Esophagus (tissue), 2 donors: ENCODE data around the gene DHODH. TPM values are rescaled to one million over a fixed set of nuclear protein-coding genes. Genes with fewer than 3 reads are reported as not detected.

Experiments used
- H3K27ac ChIP-seq, 2 donors: one replicate each; pipeline ENCODE4 v1.5.1; 2013; ENCODE audit warnings: low read depth in 2 of 2, mild to moderate bottlenecking in 2 of 2, inconsistent platforms in 1 of 2, low read length in 1 of 2, moderate library complexity in 1 of 2
- H3K27me3 ChIP-seq, 2 donors: one replicate each; pipeline ENCODE4 v1.6.1; 2013; ENCODE audit warnings: low read length in 2 of 2, control low read depth in 1 of 2, mild to moderate bottlenecking in 1 of 2; ENCODE audit not compliant: insufficient read depth in 2 of 2, control insufficient read depth in 1 of 2
- H3K36me3 ChIP-seq, 2 donors: one replicate each; pipeline ENCODE4 v1.6.1; 2013; ENCODE audit warnings: low read length in 1 of 2; ENCODE audit not compliant: control insufficient read depth in 2 of 2, insufficient read depth in 2 of 2
- H3K4me1 ChIP-seq, 2 donors: one replicate each; pipeline ENCODE4 v1.6.1; 2013; ENCODE audit warnings: low read length in 1 of 2; ENCODE audit not compliant: control insufficient read depth in 2 of 2, insufficient read depth in 2 of 2
- H3K4me3 ChIP-seq, 2 donors: one replicate each; pipeline ENCODE4 v1.5.1; 2013; ENCODE audit warnings: low read length in 2 of 2, mild to moderate bottlenecking in 2 of 2, low read depth in 1 of 2, moderate library complexity in 1 of 2
- H3K9me3 ChIP-seq, 2 donors: one replicate each; pipeline ENCODE4 v1.6.1; 2013; ENCODE audit warnings: mild to moderate bottlenecking in 2 of 2, low read depth in 1 of 2, low read length in 1 of 2, moderate library complexity in 1 of 2; ENCODE audit not compliant: control insufficient read depth in 2 of 2, insufficient read depth in 1 of 2
- WGBS, 2 donors: extraction: QIAGEN DNeasy Blood & Tissue Kit; methylation state at CpG; one replicate each; pipeline ENCODE4 v1.1.7; 2013; 5-methylcytosine and 5-hydroxymethylcytosine counted together
- polyA plus RNA-seq, 2 donors: library from polyadenylated mRNA; stranded (reverse); fragments of 200-250 nt; gene quantifications; one replicate each; pipeline ENCODE4 v1.2.3, GENCODE V29; 2013
- donor health status: healthy with polysubstance abuse.
- donor health status: Bipolar disorder and iron deficiency.

Gene DHODH
- 1 to 10 TPM; 3.1 to 5.6 TPM for polyA plus RNA-seq

DNA sequence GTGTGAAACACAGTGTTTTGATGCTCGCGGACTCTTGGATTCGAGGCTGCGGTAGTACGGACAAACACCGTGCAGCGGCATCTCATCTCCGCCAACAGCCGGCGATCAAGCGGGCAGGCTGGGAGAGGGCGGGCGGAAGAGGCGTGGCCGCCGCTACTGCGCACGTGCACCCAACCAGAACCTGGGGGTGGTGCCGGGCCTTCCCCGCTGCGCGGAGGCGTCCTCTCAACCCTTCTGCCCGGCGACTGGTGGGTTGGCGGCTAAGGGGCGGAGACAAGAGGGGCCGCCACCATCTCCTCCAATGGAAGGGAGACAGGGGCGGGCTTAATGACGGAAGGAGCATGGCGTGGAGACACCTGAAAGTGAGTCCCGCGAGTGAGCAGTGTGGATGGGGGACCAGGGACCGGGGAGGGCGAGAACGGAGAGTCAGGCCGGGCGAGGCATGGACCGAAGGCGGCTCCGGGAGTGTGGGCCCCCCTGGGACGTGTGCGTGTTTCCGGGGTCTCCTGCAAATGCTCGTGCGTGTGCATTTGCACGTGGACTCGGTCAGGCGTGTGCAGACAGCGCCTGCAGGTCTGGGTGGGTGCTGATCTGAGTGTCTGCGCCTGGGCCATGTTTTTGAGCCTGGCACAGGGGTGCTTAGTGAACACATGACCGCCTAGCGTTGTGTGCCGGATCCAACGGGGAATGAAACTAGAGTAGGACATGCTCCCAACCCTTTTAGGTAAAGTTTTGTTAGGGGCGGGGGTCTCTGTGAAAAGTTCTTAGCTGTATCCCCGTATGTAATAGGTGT, at the start of gene DHODH:
TSS of gene DHODH (plus strand) at position 321 of the 793 bp plus-strand sequence. CDS start at position 342, 21 bp downstream.
- peak within 1 kb of the TSS in 1 of 2 donors; percentile 59 for H3K27ac ChIP-seq
- peaks cover 0 to 5% of the 10 kb centered on the region in 2 donors for H3K36me3 ChIP-seq
- 0 to 1% methylated on average over 55 to 57 of the region's 57 CpGs for WGBS, 2 donors

DNA sequence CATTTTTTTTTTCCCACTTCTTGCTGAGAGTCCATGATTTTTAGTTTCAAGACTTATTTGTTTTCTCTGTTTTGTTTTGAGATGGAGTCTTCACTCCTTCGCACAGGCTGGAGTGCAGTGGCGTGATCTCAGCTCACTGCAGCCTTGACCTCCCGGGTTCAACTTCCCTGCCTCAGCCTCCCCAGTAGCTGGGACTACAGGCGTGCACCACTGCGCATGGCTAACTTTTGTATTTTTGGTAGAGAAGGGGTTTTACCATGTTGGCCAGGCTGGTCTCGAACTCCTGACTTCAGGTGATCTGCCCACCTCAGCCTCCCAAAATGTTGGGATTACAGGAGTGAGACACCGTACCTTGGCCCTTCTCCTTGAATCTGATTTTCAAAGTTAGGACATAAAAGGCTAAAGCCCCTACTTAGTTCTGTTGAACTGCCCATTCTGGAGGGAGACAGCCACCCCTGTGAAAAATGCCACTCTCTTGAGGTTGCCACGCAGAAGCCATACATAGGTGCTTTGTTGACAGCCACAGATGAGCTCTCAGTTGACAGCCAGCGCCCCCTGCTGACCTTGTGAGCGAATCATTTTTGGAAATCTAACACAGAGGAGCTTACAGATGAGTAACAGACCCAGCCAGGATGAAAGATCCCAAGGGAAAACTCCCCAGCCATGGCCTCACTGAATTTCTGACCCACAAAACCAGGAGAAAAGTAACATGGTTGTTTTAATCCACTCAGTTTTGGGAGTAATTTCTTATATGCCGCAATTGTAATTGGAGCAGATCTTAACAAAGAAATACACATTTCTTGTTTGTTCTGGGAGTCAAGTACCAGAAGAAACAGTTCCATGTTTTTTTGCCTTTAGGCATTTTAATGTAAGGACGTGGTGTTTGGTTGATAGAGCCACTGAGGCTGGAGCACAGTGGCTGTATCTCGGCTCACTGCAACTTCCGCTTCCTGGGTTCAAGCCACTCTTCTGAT, 47.2 kb upstream of the DHODH start:
- Histone ChIP-seq H3K4me1 (no peaks in the 10 kb centered on the region), H3K36me3 (no peaks in the 10 kb centered on the region), H3K27ac (no peak overlapping the region), H3K4me3 (no peak overlapping the region), H3K9me3 (no peaks in the 10 kb centered on the region), H3K27me3 (no peaks in the 10 kb centered on the region)
- 58 to 59% methylated on average over 14 of the region's 14 CpGs for WGBS, 2 donors

More for the DNA sequence above, at the start of gene DHODH:
- no peaks in the 10 kb centered on the region for H3K9me3 ChIP-seq
- no peaks in the 10 kb centered on the region for H3K27me3 ChIP-seq
- H3K4me3 ChIP-seq = peak within 1 kb of the TSS; percentile 60 to 83
- H3K4me1 ChIP-seq = peaks cover 0 to 2% of the 10 kb centered on the region in 2 donors

DNA sequence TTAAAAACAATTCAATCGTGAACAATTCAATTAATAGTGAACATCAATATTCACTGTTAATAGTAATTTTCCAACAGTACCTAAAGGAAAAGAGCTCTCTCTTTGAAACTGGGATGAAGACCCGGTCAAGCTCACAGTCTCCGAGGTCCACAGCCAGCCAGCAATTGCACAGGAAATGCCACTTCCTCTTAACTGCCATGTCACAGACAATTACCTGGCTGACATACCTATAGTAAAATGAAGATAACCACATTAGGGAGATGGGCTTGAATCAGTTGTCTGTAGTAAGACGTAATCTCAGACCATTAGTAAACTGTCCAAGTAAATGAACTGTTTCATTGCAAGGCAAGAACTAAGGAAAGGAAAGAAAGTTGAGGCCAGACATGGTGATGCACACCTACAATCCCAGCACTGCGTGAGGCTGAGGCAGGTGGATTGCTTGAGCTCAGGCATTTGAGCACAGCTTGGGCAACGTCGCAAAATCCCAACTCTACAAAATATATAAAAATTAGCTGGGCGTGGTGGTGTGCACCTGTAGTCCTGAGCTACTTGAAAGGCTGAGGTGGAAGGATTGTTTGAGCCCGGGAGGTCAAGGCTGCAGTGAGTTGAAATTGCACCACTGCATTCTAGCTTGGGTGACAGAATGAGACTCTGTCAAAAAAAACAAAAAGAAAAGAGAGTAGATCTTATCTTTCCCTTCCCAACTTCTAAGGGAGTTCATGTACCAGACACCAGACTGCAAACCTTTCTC, 45.2 kb upstream of the DHODH start:
- H3K9me3 ChIP-seq = no peaks in the 10 kb centered on the region
- H3K4me1 ChIP-seq = no peaks in the 10 kb centered on the region
- 72 to 75% methylated on average over 9 of the region's 9 CpGs for WGBS, 2 donors

DNA sequence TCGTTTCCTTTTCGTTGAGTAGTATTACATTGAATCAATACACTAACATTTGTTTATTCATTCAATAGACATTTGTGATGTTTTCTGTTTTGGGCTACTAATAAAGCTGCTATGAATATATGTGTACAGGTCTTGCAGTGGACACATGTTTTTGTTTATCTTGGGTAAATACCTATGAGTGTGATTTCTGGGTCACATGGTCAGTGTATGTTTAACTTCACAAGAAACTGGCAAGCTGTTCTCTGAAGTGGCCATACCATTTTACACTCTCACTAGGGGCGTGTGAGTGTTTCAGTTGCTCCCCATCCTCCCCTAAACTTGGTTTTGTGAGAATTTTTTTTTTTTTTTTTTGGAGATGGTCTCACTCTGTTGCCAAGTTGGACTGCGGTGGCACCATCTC, 43.3 kb upstream of the DHODH start:
- H3K36me3 ChIP-seq = no peaks in the 10 kb centered on the region
- H3K9me3 ChIP-seq = no peaks in the 10 kb centered on the region
- 81 to 86% methylated on average over 4 of the region's 4 CpGs for WGBS, 2 donors
- H3K27me3 ChIP-seq = no peaks in the 10 kb centered on the region
- H3K4me3 ChIP-seq = no peak overlapping the region
- H3K4me1 ChIP-seq = no peaks in the 10 kb centered on the region
- no peak overlapping the region for H3K27ac ChIP-seq

More for the DNA sequence above, 45.2 kb upstream of the DHODH start:
- no peak overlapping the region for H3K4me3 ChIP-seq
- no peaks in the 10 kb centered on the region for H3K36me3 ChIP-seq
- H3K27ac ChIP-seq = no peak overlapping the region
- no peaks in the 10 kb centered on the region for H3K27me3 ChIP-seq

DNA sequence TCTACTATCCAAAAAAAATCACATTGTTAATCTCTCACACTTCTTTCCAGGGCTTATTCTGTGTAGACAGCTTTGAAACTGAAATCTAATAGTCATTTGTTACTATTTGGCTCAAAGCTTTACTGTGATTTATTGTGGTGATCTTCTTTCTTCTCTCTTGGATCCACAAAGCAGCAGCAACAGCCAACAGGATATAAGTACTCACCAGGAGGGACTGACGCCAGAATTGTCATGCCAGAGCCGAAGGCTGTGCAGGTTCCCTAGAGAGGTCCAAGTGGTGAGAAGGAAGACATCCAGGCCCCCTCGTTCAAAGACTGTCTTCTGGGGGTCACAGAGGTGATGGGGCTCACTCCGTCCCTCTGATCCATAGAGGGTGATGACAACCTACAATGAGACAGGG, 41.6 kb upstream of the DHODH start:
- 37 to 40% methylated on average over 4 of the region's 4 CpGs for WGBS, 2 donors
- Histone ChIP-seq H3K36me3 (no peaks in the 10 kb centered on the region), H3K27ac (no peak overlapping the region), H3K9me3 (no peaks in the 10 kb centered on the region), H3K4me1 (no peaks in the 10 kb centered on the region), H3K27me3 (no peaks in the 10 kb centered on the region), H3K4me3 (no peak overlapping the region)

DNA sequence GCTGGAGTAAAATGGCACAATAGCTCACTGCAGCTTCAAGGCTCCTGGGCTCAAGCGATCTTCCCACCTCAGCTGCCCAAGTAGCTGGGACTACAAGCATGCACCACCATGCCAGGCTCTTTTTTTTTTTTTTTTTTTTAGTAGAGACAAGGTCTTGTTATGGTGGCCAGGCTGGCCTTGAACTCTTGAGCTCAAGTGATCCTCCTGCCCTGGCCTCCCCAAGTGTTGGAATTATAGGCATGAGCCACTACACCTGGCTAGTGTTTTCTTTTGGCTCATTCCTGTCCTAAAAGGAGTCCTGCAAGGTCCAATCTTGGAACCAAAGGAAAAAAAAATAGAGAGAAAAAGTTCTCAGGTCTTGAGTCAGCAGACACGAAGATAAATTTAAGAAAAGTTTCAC, 39.2 kb upstream of the DHODH start:
- H3K4me3 ChIP-seq = no peak overlapping the region
- no peaks in the 10 kb centered on the region for H3K27me3 ChIP-seq
- no peaks in the 10 kb centered on the region for H3K36me3 ChIP-seq
- WGBS, 2 donors = 90 to 92% methylated on average over 2 of the region's 2 CpGs
- H3K4me1 ChIP-seq = no peaks in the 10 kb centered on the region
- no peaks in the 10 kb centered on the region for H3K9me3 ChIP-seq
- no peak overlapping the region for H3K27ac ChIP-seq

DNA sequence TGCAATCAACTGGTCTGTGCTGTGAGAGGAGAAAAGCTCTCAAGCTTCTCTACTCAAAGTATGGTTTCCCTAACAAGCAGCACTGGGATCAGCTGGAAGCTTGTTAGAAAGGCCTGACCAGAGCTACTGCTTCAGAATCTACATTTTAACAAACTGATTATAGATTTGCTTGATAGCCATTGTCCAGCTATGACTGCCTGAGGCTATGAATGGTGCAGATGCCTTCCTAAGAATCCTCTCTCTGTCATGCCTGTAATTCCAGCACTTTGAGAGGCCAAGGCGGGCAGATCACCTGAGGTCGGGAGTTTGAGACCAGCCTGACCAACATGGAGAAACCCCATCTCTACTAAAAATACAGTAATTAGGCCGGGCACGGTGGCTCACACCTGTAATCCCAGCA, 37.0 kb upstream of the DHODH start:
- H3K4me3 ChIP-seq = no peak overlapping the region
- H3K9me3 ChIP-seq = no peaks in the 10 kb centered on the region
- H3K4me1 ChIP-seq = no peaks in the 10 kb centered on the region
- 92 to 95% methylated on average over 4 of the region's 4 CpGs for WGBS, 2 donors
- H3K27ac ChIP-seq = no peak overlapping the region
- no peaks in the 10 kb centered on the region for H3K27me3 ChIP-seq
- H3K36me3 ChIP-seq = no peaks in the 10 kb centered on the region

- 95 to 96% methylated on average over 3 of the region's 3 CpGs for WGBS, 2 donors
- Histone ChIP-seq H3K4me3 (no peak overlapping the region), H3K27me3 (no peaks in the 10 kb centered on the region), H3K4me1 (no peaks in the 10 kb centered on the region), H3K36me3 (no peaks in the 10 kb centered on the region), H3K9me3 (no peaks in the 10 kb centered on the region), H3K27ac (no peak overlapping the region)
Measured at GRCh38 chr16:71972356-71972755, 36.2 kb upstream of the DHODH start.

- 81 to 83% methylated on average over 9 of the region's 9 CpGs for WGBS, 2 donors
- H3K4me3 ChIP-seq = no peak overlapping the region
- H3K36me3 ChIP-seq = no peaks in the 10 kb centered on the region
- no peaks in the 10 kb centered on the region for H3K4me1 ChIP-seq
- H3K27ac ChIP-seq = no peak overlapping the region
- no peaks in the 10 kb centered on the region for H3K27me3 ChIP-seq
- no peaks in the 10 kb centered on the region for H3K9me3 ChIP-seq
Measured at GRCh38 chr16:71973001-71973400, 35.5 kb upstream of the DHODH start.
